ENCODE data around the gene CST7.

The CST7 gene

DNA sequence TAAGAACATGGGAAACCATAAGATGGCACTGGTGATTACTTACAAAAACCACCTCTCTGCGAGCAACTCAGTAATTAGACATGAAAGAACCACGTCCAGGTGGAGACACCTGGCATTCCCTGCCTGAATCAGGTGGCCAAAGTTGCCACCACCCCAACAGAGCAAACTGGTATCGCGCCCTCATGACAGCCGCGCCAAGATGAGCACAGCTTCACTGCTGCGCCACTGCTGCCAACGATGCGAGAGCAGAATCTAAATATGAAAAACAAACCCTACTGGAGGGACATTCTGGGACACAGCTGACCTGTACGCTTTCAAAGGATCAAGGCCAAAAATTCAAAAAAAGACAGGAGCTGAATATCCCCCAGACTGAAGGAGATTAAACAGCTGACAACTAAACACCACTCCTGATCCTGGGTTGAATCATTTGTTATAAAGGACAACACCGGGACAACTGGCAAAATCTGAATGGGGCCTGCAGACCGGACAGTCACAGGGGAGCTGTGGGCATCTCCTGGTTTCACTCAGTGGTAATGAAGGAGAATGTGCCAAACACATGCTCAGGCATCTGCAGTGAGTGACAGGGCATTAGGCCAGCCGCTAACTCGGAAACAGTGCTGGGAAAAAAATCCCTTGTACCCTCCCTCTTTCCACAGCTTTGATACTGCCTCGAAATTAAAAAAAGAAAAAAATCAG is 17.4 kb downstream of the CST7 start:
- no peak for DNase-seq

DNA sequence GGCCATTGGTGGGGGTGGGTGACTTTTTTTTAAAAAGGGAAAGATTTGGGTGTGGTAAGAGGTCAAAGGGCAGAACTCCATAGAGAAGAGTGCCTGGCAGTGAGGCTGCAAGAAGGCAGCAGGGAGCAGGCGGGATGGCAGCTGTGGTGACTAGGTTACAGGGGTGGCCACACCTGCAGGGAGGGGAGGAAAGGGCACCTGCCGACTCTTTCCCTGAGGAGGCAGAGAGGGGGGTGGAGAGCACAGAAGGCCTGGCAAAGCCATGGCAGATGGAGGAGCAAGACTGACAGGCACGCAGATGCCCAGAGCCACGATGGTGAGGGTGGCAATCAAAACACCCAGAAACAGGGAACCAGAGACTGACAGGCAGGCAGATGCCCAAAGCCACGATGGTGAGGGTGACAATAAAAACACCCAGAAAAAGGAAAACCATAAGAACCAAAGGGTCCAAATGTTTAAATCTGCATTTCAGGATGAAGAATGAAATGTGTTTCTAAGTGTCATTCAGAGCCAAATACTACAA is 19.3 kb downstream of the CST7 start:
- DNase-seq = no peak

DNA sequence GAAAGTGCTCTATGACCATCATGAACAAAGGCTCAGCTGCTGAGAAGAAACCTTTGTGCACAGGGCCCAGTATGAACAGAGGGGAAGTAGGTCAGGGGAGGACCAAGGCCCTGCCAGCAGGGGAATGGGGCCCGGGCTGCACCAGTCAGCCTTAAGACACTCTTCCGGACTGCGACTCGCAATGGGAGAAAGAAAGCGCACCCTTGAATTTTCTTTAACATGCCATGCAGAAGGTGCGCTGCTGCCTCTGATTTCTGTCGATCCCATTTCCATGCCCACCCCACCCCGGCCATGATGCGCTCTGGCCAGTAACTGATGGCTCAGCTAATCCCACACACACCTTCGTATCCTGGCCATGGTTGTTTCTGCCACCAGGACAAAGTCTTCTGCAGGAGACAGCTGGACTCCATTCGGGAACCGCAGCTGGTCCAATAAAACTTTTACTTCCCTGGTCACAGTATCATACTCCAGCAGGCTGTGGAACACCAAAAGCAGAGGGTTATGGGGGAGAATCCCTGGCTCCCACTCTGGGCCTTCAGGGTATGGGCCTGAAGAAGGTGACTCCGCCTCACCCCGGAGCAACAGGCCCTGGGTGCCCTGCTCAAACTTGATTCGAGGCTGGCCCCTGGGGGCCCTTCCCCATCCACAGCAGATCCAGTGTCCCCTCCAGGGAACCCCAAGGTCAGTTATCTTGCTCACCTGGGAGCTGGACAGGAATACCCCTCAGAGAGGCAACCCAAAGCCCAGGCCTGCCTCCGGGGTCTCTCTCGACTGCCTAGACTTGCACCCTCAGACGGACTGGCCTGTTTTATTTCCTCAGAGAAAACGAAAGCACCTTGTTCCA is 20.3 kb downstream of the CST7 start:
- DNase-seq = no peak

DNA sequence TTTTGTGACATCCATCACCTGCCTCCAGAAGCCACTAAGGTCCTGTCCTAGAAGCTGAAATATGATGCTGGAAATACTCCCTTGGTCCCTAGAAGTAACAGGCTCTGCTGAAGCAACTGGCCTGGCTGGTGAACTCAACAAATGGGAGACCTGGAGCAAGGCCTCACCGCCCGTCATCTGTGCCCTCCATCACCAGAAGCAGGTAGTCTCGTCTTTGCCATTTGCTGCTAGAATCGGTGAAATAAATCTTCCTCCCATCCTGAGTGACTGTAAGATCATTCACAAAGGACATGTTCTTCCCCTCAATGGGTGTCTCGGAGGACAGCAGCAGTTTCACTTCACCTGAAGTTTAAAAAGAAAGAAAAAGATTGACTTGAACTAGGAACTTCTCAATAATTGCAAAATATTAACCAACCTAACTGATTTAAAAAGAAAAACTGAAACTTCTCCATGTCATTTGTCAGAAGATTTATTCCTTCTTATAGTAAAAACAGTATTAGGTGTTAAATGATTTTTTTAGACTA is 21.0 kb downstream of the CST7 start:
- no peak for DNase-seq

DNA sequence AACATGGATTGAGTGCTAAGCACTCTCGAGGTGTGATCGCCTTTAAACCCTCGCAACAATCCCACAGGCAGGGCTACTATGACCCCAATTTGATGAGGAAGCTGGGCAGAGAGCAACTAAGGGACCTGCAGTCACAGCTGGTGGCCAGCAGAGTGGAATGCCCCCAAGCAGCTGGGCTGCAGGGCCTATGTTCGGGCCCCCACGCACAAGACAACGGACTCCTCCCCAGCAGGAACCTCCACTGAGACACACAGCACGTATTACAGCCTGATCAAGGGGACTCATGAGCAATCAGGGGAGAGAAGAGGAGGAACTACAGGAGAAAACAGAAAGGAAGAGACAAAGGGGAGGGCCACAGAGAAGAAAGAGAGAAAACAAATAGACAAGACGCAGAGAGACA is 21.7 kb downstream of the CST7 start:
- no peak for DNase-seq

DNA sequence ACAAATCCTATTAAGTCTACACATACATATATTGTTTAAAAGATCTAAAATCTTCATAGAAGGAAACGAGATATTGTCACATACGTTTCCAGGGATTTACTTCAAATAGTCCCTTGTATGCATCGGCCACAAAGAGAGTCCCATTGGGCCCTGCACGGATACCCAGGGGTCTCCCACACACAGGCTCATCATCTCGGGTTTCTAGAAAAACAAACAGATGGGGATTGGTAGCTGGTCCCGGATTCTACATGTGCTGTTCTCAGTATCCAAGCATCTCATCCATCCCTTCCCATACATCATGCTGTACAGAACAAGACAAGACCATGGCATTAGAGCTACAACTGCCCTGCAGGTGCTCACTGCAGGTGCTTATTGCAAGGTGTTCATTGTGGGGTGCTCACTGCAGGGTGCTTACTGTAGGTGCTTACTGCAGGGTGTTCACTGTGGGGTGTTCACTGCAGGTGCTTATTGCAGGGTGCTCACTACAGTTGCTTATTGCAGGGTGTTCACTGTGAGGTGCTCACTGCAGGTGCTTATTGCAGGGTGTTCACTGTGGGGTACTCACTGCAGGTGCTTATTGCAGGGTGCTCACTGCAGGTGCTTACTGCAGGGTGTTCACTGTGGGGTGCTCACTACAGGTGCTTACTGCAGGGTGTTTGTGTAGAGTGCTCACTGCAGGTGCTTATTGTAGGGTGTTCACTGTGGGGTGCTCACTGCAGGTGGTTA is 22.5 kb downstream of the CST7 start:
- DNase-seq = no peak

DNA sequence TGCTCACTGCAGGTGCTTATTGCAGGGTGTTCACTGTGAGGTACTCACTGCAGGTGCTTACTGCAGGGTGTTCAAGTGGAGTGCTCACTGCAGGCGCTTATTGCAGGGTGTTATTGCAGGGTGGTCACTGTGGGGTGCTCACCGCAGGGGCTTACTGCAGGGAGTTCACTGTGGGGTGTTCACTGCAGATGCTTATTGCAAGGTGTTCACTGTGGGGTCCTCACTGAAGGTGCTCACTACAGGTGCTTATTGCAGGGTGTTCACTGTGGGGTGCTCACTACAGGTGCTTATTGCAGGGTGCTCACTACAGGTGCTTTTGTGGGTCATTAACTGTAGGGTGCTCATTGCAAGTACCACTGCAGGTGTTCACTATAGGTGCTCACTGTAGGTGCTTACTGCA is 23.3 kb downstream of the CST7 start:
- no peak for DNase-seq

DNA sequence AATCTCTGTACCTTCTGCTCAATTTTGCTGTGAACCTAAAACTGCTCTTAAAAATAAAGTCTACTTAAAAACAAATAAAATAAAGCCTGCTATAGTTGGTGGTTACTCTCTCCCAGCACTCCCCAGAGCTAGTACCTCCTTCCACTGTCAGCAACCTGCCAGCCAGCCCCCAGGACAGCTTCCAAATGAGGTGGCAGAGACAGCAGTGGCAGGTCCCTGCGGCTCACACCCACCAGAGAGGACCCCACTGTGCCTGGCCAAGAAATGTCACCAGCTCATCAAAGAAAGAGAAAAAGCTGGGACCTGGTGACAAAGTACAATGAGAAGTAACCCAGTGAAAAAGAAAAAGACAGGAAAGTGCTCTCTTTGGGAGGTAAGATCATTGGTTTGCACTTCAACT is 28.3 kb downstream of the CST7 start:
- DNase-seq = no peak

DNA sequence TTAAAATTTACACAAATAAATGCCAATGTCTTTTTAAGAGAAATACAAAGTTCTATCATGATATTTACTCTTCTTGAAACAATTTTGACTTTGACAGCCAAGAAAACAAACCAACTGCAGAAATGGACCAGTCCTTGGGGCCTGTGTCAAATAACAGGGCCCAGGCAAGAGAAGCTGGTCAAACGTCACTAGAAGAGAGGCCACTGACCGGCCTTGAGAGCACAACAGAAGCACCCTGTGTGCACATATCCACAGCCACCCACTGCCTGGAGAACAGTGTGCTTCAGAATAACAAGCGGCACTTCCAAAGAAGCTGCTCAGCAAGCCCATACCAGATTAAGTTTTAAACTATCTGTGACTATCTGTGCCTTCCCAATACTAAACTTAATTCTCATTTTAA is 28.7 kb downstream of the CST7 start:
- DNase-seq = no peak

DNA sequence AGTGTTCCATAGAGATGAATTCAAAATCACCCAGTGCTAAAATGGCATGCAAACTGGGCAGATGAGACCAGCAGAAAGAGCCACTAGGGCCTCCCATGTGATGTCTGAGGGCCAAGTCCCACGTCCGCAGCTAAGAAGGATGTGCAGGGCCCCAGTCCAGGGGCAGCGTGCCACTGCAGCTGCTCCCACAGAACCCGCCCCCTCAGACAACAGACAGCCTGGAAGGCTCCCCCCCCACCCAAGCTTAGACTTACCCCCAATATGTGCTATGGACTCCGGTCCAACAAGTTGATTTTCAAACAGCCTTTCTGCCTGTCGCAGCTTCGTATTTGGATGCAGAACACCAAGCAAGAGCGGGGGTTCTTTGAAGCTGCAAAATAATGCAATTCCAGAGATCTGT is 29.4 kb downstream of the CST7 start:
- no peak for DNase-seq

DNA sequence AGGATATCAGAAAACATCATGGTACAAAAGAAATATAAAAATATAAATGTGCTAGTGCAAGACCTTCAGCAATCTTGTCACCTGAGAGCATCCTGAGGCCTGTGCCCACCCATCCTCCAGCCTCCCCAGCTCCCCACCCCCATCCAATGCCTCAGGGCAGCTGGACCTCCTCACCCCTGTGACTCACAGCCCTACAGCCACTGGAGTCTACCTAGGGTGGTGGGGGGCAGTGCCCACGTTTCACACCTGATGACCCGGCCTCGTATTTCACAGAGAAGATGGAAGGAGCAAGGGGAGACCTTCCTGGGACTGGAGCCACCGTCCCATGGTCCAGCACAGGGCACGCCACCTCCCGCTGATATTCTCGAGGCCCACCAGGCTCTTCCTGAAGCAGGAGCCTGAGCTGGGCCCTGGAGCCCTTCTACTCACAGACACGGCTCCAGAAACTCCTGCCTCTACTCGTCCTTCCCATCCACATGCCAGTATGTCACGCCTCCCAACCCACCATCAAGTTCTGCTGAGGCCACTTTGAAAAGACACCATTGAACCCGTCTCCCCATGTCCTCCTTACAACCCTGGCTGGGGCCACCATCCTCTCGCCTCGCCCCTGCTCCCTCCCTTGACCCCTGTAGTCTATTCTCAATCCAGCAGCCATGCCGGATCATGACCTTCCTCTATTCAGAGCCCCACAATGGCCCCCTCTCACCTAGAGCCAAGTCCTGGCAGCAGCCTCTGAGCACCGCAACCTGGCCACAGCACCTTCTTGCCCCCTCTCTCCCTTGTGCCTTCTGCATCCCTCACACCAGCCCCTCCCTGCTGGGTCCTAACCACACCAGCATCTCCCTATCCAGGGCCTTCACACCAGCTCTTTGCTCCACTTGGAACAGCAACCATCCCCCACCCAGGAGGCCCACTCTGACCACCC is 30.2 kb downstream of the CST7 start:
- DNase-seq = no peak

DNA sequence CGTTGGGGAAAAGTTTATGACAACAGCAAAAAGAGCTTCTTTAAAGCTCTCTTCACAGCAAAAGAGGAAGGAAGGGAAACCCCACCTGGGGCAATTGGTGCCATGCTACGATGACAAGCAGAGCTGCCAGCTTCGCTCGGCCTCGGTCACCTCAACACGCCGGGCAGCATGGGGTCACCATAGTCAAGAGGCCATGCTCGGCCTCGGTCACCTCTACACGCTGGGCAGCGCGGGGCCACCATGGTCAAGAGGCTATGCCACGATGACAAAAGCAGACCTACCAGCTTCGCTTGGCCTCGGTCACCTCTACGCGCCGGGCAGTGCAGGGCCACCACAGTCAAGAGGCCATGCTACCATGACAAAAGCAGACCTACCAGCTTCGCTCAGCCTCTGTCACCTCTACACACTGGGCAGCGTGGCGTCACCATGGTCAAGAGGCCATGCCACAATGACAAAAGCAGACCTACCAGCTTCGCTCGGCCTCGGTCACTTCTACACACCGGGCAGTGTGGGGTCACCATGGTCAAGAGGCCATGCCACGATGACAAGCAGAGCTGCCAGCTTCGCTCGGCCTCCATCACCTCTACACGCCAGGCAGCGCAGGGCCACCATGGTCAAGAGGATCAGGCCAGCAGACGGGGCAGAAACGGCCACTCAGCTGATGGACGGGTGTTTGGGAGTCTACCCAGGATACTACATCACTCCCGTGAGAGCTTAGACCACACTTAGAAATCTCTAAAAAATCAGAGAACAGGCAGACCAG is 31.4 kb downstream of the CST7 start:
- no peak for DNase-seq

DNA sequence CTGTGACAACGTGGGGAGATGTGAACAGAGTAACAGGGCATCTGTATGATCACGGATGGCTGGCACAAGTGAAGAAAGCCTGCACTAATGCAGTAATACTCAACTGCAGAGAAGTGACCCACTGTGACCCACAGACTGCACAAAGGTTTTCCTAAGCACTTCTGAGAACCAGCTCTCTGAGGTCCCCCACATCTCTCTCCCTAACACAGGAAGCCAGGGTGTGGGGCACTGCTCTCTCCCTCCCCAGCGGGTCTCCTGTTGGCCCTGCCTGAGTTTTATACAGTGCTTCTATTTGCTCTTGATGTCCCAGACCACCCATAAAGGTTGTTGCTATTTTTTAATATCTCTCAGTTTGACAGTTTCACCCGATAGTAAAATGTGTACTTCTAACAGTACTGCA is 32.2 kb downstream of the CST7 start:
- DNase-seq = no peak

DNA sequence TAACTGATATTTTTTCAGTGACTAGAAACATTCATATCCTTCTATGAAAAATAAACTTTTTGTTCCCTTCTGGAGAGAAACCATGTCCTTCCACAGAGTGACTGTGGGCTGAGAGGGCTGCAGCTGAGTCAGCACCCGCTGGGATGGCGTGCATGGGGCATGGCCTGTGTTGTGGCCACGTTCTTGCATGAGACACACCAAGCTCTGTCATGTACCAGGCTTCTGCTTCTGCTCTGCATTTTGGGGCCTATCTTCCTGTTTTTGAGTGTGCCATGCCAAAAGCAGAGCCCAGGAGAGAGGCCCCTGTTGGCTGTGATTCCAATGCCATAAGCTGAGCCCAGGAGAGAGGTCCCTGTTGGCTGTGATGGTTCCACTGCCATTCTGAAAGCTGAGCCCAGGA is 32.7 kb downstream of the CST7 start:
- no peak for DNase-seq

DNA sequence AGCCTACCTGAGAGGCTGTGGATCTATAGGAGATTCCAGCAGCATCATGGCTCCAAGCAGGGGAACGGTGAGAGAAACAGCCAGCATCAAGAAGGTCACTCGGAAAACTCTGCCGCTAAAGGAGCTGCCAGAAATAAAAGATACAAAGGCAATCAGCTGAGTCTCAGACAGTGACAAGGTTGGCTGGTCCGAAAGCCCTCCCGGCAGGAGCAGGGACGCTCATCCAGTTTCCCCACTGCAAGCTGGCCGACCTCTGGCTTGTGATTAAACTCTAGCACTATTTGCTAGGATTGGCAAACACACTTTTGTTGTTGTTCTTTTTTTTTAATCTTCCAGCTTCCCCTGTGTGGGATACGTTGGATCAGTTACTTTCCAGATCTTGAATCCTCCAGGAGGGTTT is 34.8 kb downstream of the CST7 start:
- no peak for DNase-seq

DNA sequence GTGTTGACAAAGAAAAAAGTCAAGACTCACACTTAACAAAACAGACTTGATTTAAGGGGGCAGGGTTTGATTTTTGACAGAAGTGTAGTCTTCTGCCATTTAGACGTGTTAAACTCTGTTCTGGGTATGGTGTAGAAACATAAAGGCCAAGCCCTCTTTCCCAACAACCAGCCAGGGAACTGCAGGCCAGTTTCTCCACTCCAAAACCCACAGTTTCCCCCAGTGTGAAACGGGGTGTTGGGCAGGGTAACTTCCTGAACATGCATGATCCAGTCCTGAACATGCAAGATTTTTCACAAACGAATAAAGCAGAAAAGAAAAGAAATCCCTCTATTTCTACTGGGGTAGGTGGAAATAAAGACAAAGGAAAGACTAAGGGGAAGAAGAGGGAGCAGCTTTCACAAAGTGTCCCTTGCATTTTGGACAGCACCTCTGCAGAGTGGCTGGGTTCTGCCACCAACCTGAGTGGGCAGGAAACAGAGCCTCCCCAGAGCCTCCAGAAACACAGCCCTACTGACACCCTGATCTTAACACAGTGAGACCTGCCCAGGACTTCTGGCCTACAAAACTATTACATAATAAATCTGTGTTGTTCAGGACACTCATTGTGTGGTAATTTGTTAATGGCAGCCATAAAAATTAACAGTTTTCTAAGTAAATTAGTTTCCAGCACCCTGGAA is 36.0 kb downstream of the CST7 start:
- no peak for DNase-seq

DNA sequence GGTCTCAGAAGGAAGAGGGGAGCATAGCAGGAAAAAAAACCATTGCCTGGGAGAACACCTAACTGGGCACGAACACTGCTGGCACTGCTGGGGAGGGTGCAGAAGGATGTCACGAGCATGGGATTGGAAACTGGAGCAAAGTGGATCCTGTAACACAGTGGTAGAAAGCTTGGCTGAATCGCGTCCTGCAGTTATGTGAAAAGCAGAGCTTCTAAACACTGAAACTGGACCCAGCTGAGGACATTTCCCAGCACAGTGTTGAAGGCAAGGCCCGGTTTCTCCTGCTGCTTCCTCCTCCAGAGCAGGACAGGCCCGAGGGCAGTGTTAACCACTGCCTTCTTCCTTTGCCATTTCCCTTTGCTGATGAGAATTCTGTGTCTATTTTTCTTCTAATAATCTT is 36.7 kb downstream of the CST7 start:
- DNase-seq = no peak

DNA sequence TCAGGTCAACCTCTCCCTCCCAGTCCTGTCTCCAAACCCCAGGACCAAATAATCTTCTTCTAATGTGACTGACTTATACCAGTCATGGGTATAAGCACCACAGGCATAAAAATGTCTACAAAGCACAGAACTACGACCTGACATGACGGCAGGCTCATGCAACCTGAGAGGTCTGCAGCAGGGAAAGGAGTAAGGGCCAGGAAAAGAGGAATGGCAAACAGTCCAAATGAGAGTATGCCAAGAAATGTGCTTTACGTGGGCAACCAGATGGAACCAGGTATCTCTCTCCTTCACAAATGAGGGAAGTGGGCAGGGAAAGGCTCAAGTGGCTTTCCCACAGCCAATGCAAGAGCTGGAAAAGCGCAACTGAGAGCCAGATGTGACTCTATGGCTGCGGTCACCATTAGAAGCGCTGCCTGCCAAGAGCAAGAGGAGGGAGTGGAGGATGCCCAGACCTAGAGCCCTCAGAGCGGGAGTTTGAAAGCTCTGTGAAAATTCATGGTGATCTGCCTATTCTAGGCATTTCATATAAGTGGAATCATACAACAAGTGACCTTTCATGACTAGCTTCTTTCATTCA is 37.5 kb downstream of the CST7 start:
- DNase-seq = no peak

DNA sequence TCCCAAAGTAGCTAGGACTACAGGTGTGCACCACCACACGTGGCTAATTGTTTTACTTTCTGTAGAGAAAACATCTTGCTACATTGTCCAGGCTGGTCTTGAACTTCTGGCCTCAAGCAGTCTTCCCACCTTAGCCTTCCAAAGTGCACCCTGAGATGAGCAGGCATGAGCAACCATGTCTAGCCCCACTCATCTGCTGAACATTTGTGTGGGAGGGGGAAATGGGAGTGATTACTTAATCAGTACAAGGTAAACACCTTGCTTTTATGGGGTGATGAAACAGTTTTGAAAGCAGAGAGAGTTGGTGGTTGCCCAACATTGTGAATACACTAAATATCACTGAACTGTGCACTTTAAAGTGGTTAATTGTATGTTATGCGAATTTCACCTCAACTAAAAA is 38.2 kb downstream of the CST7 start:
- no peak for DNase-seq

All from hematopoietic multipotent progenitor cell treated with erythropoietin and hydrocortisone succinate and interleukin-3 and kit ligand, for 8 days (in vitro differentiated cells).